ENCODE results near the gene ALDH3A1.
"Not testable (repeated sequence)": the region's sequence is repeated elsewhere in the genome, so short reads cannot be mapped to it uniquely, and the experiment has no call there.

Gene ALDH3A1

DNA sequence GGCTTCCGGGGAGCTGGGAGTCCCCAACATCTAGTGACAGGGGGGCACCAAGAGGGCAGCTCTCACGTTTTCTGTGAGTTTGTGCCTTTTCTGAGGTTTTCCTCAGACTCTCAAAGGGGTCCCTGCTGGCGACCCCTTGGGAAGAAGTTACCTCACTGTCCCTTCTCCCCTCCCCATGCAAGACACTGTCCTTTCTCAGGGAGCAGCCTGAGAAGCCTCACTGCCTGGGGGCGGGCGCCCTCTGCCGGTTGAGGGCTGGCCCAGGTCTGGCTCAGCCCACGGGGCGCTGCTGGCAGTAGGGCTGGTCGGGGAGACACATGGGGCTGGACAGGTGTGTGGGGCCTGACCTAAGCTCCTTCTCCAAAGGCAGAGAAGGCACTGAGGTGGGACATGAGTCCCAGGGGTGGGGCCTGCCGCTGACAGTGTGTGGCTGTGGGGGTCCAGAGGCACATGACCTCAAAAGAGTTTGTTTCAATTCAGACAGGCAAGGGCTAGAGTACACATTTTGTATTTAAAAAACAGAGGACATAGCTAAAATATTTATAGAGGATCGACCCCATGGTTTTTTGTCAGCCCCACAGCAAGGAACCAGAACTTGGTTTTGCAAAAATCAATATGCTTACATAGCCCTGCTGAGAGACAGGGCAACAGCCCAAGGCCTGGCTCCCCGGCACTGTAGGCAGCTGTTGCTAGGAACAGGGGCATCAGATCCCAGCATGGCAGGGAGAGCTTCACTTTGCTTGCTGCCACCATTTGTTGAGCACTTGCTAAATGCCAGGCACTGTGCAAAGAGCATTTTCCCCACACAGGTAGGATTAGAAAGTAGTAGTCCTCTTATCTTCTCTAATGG, 18.5 kb upstream of the ALDH3A1 start:
- Histone ChIP-seq H2AFZ (peak overlapping the region; percentile 19), H3K4me3 (ENCODE audit: low read depth, low read length) (no peak overlapping the region), H3K79me2 (no peaks in the 10 kb centered on the region), H3K4me1 (no peaks in the 10 kb centered on the region), H3K9me3 (ENCODE audit: control insufficient read depth, low read length) (no peaks in the 10 kb centered on the region), H3K4me2 (ENCODE audit: low read length) (no peak overlapping the region), H3K27ac (no peak overlapping the region), H3K36me3 (ENCODE audit: control insufficient read depth, insufficient read depth, low read length) (no peaks in the 10 kb centered on the region), H3K27me3 (ENCODE audit: control insufficient read depth, insufficient read depth, low read length) (no peaks in the 10 kb centered on the region), H3K9ac (no peak overlapping the region)
- TF ChIP-seq, protein P1, sequence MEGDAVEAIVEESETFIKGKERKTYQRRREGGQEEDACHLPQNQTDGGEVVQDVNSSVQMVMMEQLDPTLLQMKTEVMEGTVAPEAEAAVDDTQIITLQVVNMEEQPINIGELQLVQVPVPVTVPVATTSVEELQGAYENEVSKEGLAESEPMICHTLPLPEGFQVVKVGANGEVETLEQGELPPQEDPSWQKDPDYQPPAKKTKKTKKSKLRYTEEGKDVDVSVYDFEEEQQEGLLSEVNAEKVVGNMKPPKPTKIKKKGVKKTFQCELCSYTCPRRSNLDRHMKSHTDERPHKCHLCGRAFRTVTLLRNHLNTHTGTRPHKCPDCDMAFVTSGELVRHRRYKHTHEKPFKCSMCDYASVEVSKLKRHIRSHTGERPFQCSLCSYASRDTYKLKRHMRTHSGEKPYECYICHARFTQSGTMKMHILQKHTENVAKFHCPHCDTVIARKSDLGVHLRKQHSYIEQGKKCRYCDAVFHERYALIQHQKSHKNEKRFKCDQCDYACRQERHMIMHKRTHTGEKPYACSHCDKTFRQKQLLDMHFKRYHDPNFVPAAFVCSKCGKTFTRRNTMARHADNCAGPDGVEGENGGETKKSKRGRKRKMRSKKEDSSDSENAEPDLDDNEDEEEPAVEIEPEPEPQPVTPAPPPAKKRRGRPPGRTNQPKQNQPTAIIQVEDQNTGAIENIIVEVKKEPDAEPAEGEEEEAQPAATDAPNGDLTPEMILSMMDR (IDR thresholded peaks at IDR 0.05) = peak; percentile 97

DNA sequence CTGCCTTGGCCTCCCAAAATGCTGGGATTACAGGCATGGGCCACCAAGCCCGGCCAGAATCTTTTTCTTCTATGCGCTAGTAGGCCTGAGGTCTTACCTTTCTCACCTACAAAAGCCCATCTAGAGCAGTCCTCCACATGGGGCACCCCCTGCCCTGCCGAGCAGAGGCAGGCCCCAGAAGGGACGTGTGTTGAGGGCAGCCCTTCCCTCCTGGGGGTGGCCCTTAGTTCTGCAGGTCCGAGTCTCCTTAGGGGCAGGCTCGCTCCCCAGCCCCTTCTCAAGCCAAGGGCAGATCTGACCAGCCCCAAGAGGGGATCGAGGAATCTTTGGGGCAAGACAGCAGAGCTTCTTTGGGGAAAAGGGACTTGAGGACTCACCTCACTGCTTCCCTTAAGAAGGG, 17.9 kb upstream of the ALDH3A1 start:
- Histone ChIP-seq H3K4me3 (ENCODE audit: low read depth, low read length) (no peak overlapping the region), H2AFZ (no peak overlapping the region), H3K9me3 (ENCODE audit: control insufficient read depth, low read length) (no peaks in the 10 kb centered on the region), H3K27me3 (ENCODE audit: control insufficient read depth, insufficient read depth, low read length) (no peaks in the 10 kb centered on the region), H3K4me2 (ENCODE audit: low read length) (no peak overlapping the region), H3K79me2 (no peaks in the 10 kb centered on the region), H3K36me3 (ENCODE audit: control insufficient read depth, insufficient read depth, low read length) (no peaks in the 10 kb centered on the region), H3K27ac (no peak overlapping the region), H3K4me1 (no peaks in the 10 kb centered on the region), H3K9ac (no peak overlapping the region)
- TF ChIP-seq, protein P1 (IDR thresholded peaks at IDR 0.05) = no peak

DNA sequence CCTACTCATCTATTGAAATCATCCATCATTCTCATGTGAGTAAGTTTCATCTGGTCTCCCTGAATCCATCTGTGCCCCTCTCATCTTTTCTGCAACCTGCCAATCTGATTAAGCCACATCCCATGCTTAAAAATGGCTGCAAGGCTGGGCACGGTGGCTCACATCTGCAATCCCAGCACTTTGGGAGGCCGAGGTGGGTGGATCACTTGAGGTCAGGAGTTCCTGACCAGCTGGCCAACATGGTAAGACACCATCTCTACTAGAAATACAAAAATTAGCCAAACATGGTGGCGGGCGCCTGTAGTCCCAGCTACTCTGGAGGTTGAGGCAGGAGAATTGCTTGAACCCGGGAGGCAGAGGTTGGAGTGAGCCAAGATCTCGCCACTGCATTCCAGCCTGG, 15.9 kb upstream of the ALDH3A1 start:
- not testable (repeated sequence) for H3K4me3 ChIP-seq (ENCODE audit: low read depth, low read length); H3K27me3 ChIP-seq (ENCODE audit: control insufficient read depth, insufficient read depth, low read length); H3K4me2 ChIP-seq (ENCODE audit: low read length); H2AFZ ChIP-seq; H3K79me2 ChIP-seq; H3K27ac ChIP-seq; H3K9me3 ChIP-seq (ENCODE audit: control insufficient read depth, low read length); H3K4me1 ChIP-seq; H3K36me3 ChIP-seq (ENCODE audit: control insufficient read depth, insufficient read depth, low read length); H3K9ac ChIP-seq

DNA sequence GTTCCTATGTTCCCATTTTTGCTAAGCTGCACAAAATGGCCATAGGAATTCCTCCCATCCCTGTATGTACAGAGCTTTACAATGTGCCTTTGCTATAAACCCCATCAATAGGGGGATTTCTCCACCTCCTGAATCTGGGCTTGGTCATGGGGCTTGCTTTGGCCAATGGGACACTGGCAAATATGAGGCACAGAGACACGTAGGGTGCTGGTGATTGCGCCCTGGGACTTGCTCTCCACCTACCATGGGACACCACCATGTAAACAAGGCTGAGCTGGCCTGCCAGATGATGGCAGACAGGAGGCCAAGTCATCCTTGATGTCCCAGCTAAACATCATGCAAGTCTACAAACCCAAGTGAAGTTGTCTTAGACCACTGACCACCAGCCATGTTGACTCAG, 15.3 kb upstream of the ALDH3A1 start:
- Histone ChIP-seq H3K4me2 (ENCODE audit: low read length) (no peak overlapping the region), H3K9me3 (ENCODE audit: control insufficient read depth, low read length) (no peaks in the 10 kb centered on the region), H3K36me3 (ENCODE audit: control insufficient read depth, insufficient read depth, low read length) (no peaks in the 10 kb centered on the region), H2AFZ (no peak overlapping the region), H3K27me3 (ENCODE audit: control insufficient read depth, insufficient read depth, low read length) (no peaks in the 10 kb centered on the region), H3K9ac (no peak overlapping the region), H3K79me2 (no peaks in the 10 kb centered on the region), H3K4me3 (ENCODE audit: low read depth, low read length) (no peak overlapping the region), H3K27ac (no peak overlapping the region), H3K4me1 (no peaks in the 10 kb centered on the region)
- TF ChIP-seq, protein P1 (IDR thresholded peaks at IDR 0.05) = no peak

DNA sequence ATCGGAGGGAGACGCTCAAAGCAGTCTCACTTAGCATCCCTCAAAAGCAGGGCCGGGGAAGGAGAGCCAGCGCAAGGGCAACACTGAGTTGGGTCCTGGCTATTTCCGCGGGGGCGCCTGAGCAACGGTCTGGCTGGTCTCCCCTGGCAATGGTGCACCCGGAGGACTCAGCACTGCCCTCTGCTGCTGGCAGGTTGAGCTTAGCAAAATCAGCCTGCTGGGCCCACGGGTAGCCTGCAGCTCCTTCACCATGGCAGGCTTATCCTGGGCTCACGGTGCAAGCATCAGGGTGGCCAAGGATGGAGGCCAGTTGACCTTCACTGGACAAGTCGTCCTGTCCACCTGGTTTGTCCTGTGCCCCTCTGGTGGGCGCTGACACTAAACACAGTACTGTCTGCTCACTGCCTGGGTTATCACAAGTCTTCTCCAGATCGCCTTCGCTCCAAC, 14.4 kb upstream of the ALDH3A1 start:
- no peak overlapping the region for H3K27ac ChIP-seq
- H3K27me3 ChIP-seq (ENCODE audit: control insufficient read depth, insufficient read depth, low read length) = no peaks in the 10 kb centered on the region
- H3K79me2 ChIP-seq = no peaks in the 10 kb centered on the region
- H3K4me1 ChIP-seq = no peaks in the 10 kb centered on the region
- TF ChIP-seq, protein P1 (IDR thresholded peaks at IDR 0.05) = peak; percentile 63
- no peak overlapping the region for H3K4me3 ChIP-seq (ENCODE audit: low read depth, low read length)
- H2AFZ ChIP-seq = peak overlapping the region; percentile 33
- no peak overlapping the region for H3K4me2 ChIP-seq (ENCODE audit: low read length)
- no peaks in the 10 kb centered on the region for H3K36me3 ChIP-seq (ENCODE audit: control insufficient read depth, insufficient read depth, low read length)
- no peaks in the 10 kb centered on the region for H3K9me3 ChIP-seq (ENCODE audit: control insufficient read depth, low read length)
- no peak overlapping the region for H3K9ac ChIP-seq

Measured in parathyroid adenoma (tissue), 2 donors.